ENCODE results near the gene CPNE9. TPM values are rescaled to one million over a fixed set of nuclear protein-coding genes. Genes with fewer than 3 reads are reported as not detected.

CPNE9 gene
- total and polyA plus RNA-seq, 2 of the 8 experiments (the other 6 are each of a cell fraction or from before 2014, with no cell fraction given) = 4.8 to 6.0 TPM

- no peak for FAIRE-seq
- no peak overlapping the region for H2BK12ac ChIP-seq (ENCODE audit: low read depth, low read length)
- CTCF ChIA-PET (ENCODE audit: partially characterized antibody) = interaction anchor here (1.0 to 7.7 kb wide), 4 partner anchors 10 to 200 kb away, joined by 4 to 43 read pairs (median 5); no protein-coding TSS in a partner anchor
- H2BK120ac ChIP-seq (replicated peaks; ENCODE audit: low read depth, low read length) = no peak overlapping the region
- no peaks in the 10 kb centered on the region; a peak in 2 of 8 replicates for H3K36me3 ChIP-seq (ENCODE audit: control insufficient read depth in 2 of 4, insufficient read depth in 4 of 4, low read length in 3 of 4)
- H4K20me1 ChIP-seq (replicated peaks in 1 of 2; ENCODE audit: control insufficient read depth in 1 of 2, insufficient read depth in 2 of 2, low read length in 2 of 2) = peaks cover 0 to 6% of the 10 kb centered on the region in 2 experiments
- H3K9me3 ChIP-seq (ENCODE audit: insufficient read depth in 2 of 2, low read depth in 1 of 2, low read length in 1 of 2) = no peaks in the 10 kb centered on the region
- H4K8ac ChIP-seq (ENCODE audit: extremely low read depth, insufficient read depth, low read length) = no peak overlapping the region
- TF ChIP-seq ATF2 (IDR thresholded peaks at IDR 0.05; ENCODE audit: low read length) = no peak
- no peak for TF ChIP-seq BCL11A (IDR thresholded peaks at IDR 0.05; ENCODE audit: low read depth in 2 of 2, low read length in 2 of 2)
- no peak for TF ChIP-seq CREB1 (IDR thresholded peaks at IDR 0.05)
- no peak for TF ChIP-seq TCF12 (IDR thresholded peaks at IDR 0.05; ENCODE audit: low read depth, low read length)
- TF ChIP-seq ZNF274 (IDR thresholded peaks at IDR 0.05; ENCODE audit: borderline replicate concordance, extremely low read depth, low read length) = no peak
- no peak for TF ChIP-seq CBX8 (IDR thresholded peaks at IDR 0.05; ENCODE audit: borderline replicate concordance, low read depth, low read length)
- no peak for TF ChIP-seq CHD2 (IDR thresholded peaks at IDR 0.05; ENCODE audit: low read length)
- no peak overlapping the region for H3K14ac ChIP-seq (ENCODE audit: insufficient read length)
- peaks cover 0 to 9% (median 5%) of the 10 kb centered on the region in 4 experiments; a peak in 5 of 7 replicates for H3K4me1 ChIP-seq (replicated peaks in 1 of 4; ENCODE audit: control insufficient read depth in 3 of 4, insufficient read depth in 4 of 4, low read length in 3 of 4)
- no peak for DNase-seq (ENCODE audit: low read depth in 1 of 2, low spot score in 2 of 2)
- H3K9ac ChIP-seq (replicated peaks in 1 of 4; ENCODE audit: extremely low read depth in 1 of 4, low read depth in 3 of 4, low read length in 3 of 4) = no peak overlapping the region
- 90% methylated on average over 7 of the region's 7 CpGs; no CpG with 5 or more reads in 1 of the 2 experiments for WGBS, 2 experiments (ENCODE audit: extremely low coverage in 1 of 2, insufficient coverage in 1 of 2, insufficient read length in 1 of 2, insufficient replicate concordance in 2 of 2, low coverage in 1 of 2, low lambda C conversion rate in 2 of 2, missing lambda C conversion rate in 1 of 2)
- H2BK20ac ChIP-seq (ENCODE audit: low read length) = no peak overlapping the region
- no peak overlapping the region for H2BK5ac ChIP-seq (ENCODE audit: low read depth, low read length)
- no peak overlapping the region for H4K91ac ChIP-seq (replicated peaks; ENCODE audit: insufficient read length, low read length)
- no peak overlapping the region for H3K27ac ChIP-seq (ENCODE audit: low read depth, low read length)
- no peak overlapping the region for H3K18ac ChIP-seq (ENCODE audit: extremely low read depth, low read length)
- H3K27me3 ChIP-seq (replicated peaks in 1 of 4; ENCODE audit: control insufficient read depth in 3 of 4, extremely low read depth in 1 of 4, insufficient read depth in 3 of 4, low read length in 3 of 4) = peaks cover 0 to 20% (median 11%) of the 10 kb centered on the region in 4 experiments; a peak in 6 of 7 replicates
- H3K4me3 ChIP-seq (ENCODE audit: extremely low read depth in 1 of 4, insufficient read depth in 2 of 4, low read depth in 3 of 4, low read length in 4 of 4) = no peak overlapping the region
- no peak overlapping the region for H4K5ac ChIP-seq (ENCODE audit: insufficient read length, low read depth, low read length)
- H3K23me2 ChIP-seq (ENCODE audit: low read depth, low read length) = peaks cover 15% of the 10 kb centered on the region; the same call in 1 of the 2 replicates
- POLR2A ChIA-PET (ENCODE audit: partially characterized antibody) = interaction anchor here (0.7 kb wide), 1 partner anchor 37 kb away, joined by 3 read pairs; no protein-coding TSS in a partner anchor
- H3K79me2 ChIP-seq (ENCODE audit: control insufficient read depth in 1 of 2, insufficient read depth in 2 of 2, low read length in 2 of 2) = no peaks in the 10 kb centered on the region
- H3K4ac ChIP-seq (replicated peaks; ENCODE audit: insufficient read length, low read depth, low read length) = no peak overlapping the region
- H3K23ac ChIP-seq (ENCODE audit: insufficient read length) = no peak overlapping the region
- no peaks in the 10 kb centered on the region for H3K79me1 ChIP-seq (ENCODE audit: low read depth, low read length)
- H2AFZ ChIP-seq (ENCODE audit: low read length) = no peak overlapping the region
- H2BK15ac ChIP-seq (ENCODE audit: low read length) = no peak overlapping the region
- no peak overlapping the region for H2AK5ac ChIP-seq (ENCODE audit: low read depth, low read length)
- no peak overlapping the region for H3K4me2 ChIP-seq (ENCODE audit: insufficient read depth in 1 of 2, low read depth in 2 of 2, low read length in 2 of 2)
- no peak overlapping the region for H3K56ac ChIP-seq (replicated peaks; ENCODE audit: insufficient read length, low read depth, low read length)
These were observed 2.6 kb upstream of the CPNE9 start for GRCh38 chr3:9701006-9701405.
